Gastroesophageal sphincter (tissue), 3 donors: ENCODE measurements around the gene NHSL1.

ENCODE experiments used
- CTCF ChIP-seq, 4 experiments: fragments of 200-600 bp in 2 of 4; fragments of 450-650 bp in 2 of 4; sonication (generic) in 1 of 4; IDR thresholded peaks; one replicate each; pipeline ENCODE4 v1.5.1; 2017 to 2019; ENCODE audit warnings: antibody characterized with exemption in 4 of 4, mild to moderate bottlenecking in 2 of 4, moderate library complexity in 2 of 4
- EP300 ChIP-seq: sonication (generic); formaldehyde crosslinking; IDR thresholded peaks from one replicate; pipeline ENCODE4 v1.6.1; 2017; ENCODE audit warnings: antibody characterized with exemption, mild to moderate bottlenecking
- POLR2A ChIP-seq, 2 donors: fragments of 450-650 bp; IDR thresholded peaks; one replicate each; pipeline ENCODE4 v1.6.1; 2017; ENCODE audit warnings: antibody characterized with exemption in 2 of 2, mild to moderate bottlenecking in 2 of 2, moderate library complexity in 1 of 2
- POLR2AphosphoS5 ChIP-seq: sonication (generic); formaldehyde crosslinking; IDR thresholded peaks from one replicate; pipeline ENCODE4 v1.6.1; 2017; ENCODE audit warnings: antibody characterized with exemption

DNA sequence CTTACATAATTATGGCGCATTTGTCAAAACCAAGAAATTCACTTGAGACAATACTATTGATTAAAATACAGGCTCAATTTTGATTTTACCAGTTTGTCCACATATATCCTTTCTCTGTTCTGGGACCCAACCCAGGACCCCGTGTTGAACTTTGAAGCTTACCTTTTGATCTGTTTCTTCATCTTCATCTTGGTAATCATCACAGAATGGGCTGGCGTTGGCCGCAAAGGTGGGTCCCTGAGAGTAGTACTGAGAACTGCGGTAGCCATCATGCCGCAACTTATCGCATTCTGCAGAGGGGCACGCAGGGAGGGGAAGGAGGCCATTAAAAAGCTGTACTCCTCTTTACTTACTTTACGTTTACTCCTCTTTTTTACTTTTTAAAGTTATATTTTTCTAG, 26.1 kb downstream of the NHSL1 start:
- TF ChIP-seq CTCF (IDR thresholded peaks at IDR 0.05) (no peak), POLR2AphosphoS5 (no peak), POLR2A (IDR thresholded peaks at IDR 0.05) (no peak), EP300 (no peak)
